HG02610 (cell line): ENCODE data around the gene OR2W3.
A peak's percentile ranks its signal among the peaks of the same experiment; 100 is the strongest.

Experiments
- ATAC-seq: cut with Tn5 transposase; IDR thresholded peaks from one replicate; pipeline ENCODE4 v1.9.1; 2021; ENCODE audit warnings: mild to moderate bottlenecking, moderate library complexity; ENCODE audit not compliant: unreplicated experiment

OR2W3 gene

DNA sequence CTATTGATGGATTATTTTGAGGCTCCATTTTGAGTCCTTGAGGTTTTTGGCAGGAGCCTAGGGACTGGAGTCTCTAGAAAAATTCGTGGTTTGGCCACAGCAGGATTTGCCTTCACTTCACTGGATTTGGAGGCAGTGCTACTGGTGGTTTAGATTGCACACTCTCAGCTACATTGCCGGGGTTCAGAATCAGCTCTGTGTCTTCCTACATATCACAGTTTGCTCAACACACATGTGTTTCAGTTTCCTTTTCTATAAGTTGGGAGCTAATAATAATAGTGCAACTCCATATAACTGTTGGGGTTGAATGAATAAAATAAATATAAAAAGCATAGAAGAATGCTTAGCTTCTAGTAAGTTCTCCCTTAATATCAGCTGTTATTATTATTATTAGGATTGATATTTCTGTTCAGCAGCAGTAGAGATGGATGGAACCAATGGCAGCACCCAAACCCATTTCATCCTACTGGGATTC lies at the start of gene OR2W3:
OR2W3 (plus strand) TSS at position 425 of the 475 bp plus-strand sequence; CDS start at position 425, 0 bp downstream.
- ATAC-seq = no peak

GRCh38 chr1:247845693-247846017 lies 49.7 kb upstream of the OR2W3 start:
- ATAC-seq = no peak

DNA sequence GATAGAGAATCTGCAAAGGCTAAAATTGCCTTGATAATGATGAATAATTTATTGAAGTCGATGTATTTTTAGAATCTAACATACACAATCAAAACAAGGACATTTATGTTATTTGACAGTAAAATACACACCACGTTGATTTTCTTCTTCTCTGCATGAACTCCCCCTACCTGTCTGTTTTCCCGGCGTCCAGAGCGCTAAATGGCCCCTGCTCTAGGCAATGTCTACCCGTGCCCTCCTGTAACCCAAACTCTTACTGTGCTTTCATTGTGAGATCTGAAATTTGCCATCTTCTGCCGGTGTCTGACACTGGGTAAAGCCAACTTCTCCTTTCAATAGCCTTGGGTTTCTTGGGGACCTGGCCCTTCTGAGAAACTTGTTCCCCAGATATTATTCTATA lies 47.0 kb upstream of the OR2W3 start:
- ATAC-seq = no peak

DNA sequence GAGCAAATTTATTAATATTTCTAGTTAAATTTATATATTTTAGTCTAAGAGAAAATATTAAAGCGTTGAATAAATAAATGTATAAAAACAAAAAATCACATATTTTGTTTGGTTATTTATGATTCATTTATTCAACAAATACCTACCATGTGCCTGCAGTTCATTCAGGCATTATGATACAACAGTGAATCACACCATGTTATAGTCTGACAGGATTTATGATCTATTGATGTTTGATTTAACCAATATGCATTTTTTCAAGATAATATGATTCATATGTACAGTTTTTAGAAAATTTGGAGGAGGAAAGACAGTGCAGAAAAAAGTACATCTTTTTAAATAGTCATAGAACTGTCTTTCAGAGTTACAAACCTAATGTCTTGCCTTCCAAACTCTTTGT lies 45.8 kb upstream of the OR2W3 start:
- ATAC-seq = no peak

- ATAC-seq = no peak
Measured at GRCh38 chr1:247854899-247855545, 40.4 kb upstream of the OR2W3 start.

DNA sequence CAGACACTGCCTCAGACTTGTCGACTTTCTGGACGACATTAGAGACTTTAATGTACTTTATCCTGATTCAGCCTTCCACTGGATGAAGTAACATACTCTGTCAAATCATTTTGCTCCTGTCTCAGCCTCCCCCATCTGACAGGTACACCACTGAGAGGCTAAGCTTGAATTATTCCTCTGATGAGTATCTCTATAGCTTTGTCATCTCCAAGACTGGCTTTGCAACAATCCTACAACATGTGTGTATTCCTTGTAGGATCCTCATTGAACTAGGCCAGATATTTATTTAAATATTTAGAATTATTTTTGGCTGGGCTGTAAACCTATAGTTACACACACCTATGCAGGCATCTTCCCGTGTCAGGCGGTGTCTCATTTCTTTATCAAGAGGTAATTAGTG lies 39.5 kb upstream of the OR2W3 start:
- ATAC-seq = no peak

DNA sequence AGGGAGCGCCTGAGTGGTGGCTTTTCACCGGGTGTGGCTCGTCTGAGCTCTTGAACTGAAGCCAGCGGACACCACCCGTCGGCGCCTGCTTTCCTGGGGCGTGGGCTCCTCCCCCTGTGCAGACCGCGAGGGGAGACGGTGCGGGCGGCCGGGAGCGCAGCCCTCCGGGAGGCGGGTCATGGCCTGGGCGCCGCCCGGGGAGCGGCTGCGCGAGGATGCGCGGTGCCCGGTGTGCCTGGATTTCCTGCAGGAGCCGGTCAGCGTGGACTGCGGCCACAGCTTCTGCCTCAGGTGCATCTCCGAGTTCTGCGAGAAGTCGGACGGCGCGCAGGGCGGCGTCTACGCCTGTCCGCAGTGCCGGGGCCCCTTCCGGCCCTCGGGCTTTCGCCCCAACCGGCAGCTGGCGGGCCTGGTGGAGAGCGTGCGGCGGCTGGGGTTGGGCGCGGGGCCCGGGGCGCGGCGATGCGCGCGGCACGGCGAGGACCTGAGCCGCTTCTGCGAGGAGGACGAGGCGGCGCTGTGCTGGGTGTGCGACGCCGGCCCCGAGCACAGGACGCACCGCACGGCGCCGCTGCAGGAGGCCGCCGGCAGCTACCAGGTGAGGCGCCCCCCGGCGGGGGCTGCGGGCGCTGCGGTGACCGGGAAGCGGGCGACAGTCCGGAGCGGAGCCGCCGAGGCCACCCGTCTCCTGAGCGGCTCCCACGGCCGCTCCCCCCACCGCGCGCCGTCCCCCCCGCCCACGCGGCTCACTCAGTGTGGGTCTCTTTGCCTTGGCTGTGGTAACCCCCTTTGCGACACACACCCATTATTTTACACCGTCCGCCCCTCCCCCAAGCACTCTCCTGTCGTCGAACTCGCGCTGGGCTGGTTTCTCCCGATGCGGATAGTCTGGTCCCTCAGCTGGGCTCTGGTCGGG lies 38.1 kb upstream of the OR2W3 start, which contains the start of gene TRIM58:
TRIM58 (plus strand) TSS at position 119 of the 916 bp plus-strand sequence; CDS start at position 179, 60 bp downstream.
- peak; percentile 38 for ATAC-seq

GRCh38 chr1:247857985-247858619 lies 37.3 kb upstream of the OR2W3 start:
- ATAC-seq = peak; percentile 14

DNA sequence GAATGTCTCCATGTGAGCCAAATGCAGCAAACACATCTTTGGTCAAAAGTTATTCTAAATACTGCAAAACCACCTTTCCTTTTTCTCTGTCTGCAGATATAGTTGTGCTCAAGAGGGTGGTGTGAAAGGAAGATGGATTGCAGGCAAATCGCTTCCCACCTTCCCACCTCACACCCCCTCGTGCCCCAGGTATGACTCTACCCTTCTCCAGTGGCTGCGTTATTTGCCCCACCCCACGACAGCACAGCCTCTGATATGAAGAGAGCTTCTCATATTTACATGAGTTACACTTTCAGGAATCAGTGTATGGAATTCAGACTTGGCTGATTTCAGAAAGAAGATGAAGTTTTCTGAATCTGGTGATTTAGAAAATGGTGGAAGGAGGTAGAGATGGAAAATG lies 32.6 kb upstream of the OR2W3 start:
- no peak for ATAC-seq

GRCh38 chr1:247864644-247865043 lies 30.7 kb upstream of the OR2W3 start:
- ATAC-seq = no peak

DNA sequence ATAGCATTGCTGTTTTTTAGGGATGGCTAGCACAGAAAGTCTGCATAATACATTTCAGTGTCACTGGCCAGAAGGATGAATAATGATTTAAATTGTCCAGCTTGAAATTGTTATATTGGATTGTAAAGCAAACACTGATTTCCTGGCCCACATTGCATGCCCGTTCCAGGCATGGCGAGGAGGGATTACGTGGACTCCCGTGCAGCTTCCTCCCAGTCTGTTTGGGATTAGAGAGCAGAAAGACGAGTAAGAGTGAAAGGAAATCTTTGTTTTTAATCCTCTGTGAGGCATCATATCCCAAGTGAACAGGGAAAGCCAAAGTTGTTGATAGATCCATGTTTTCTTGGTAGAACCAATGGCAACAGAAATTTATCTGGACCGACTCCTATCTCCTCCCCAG lies 30.0 kb upstream of the OR2W3 start:
- no peak for ATAC-seq

DNA sequence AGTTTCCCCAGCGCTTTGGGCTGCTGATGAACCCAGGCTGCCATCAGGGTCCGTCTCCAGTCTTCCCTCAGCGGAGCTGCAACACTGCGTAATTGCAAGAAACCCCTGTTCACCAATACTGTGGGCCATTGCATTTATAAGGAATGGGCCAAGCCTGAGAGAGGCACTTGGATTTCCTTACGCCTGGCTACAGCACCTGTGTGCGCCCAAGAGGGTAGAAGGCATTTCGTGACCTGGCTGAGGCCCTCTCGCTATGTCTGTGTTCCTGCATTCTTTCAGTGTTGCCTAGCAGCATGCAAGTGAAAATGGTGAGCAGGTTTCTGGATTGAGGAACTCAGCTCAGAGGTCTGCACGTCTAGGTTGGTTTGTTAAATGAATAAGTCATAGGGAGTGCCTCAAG lies 12.0 kb upstream of the OR2W3 start:
- no peak for ATAC-seq

DNA sequence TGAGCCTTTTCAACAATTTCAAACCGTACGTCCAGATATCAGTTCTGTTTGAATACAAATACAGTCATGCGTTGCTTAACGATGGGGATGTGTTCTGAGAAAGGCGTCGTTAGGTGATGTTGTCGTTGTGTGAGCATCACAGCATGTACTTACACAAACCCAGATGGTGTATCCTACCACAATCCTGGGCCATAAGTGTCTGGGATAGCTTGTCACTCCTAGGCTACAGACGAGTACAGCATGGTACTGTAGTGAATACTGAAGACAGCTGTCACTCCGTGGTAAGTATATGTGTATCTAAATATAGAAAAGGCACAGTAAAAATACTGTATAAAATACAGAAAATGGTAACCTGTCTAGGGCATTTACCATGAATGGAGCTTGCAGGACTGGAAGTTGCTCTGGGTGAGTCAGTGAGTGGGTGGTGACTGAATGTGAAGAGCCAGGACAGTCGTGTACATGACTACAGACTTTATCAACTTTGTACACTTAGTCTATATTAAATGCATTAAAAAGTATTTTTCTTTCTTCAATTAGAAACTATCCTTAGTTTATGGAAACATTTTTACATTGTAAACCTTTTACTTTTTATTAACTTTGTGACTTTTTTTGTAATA lies 10.5 kb upstream of the OR2W3 start:
- ATAC-seq = no peak

- no peak for ATAC-seq
Measured at GRCh38 chr1:247895976-247896375, 589 bp downstream of the OR2W3 start.

DNA sequence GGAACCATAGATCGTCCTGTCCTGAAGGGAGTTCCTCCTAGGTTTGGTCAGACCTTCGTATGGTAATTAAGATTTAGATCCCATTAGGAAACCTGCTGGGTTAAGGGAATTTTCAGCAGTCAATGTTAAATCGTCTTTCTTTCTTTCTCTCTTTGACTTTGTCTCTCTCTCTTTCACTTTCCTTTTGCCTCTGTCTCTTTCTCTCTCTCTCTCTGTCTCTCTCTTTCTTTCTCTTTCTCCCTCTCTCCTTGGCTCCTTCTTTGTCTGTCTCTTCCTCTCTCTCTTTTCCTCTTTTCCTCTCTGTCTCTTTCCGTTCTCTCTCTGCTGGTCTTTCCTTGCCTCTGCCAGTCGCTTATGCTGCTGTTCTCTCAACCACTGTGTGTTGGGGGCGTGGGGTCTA lies 8.7 kb downstream of the OR2W3 start:
- no peak for ATAC-seq

GRCh38 chr1:247905181-247905580 lies 9.8 kb downstream of the OR2W3 start:
- no peak for ATAC-seq

DNA sequence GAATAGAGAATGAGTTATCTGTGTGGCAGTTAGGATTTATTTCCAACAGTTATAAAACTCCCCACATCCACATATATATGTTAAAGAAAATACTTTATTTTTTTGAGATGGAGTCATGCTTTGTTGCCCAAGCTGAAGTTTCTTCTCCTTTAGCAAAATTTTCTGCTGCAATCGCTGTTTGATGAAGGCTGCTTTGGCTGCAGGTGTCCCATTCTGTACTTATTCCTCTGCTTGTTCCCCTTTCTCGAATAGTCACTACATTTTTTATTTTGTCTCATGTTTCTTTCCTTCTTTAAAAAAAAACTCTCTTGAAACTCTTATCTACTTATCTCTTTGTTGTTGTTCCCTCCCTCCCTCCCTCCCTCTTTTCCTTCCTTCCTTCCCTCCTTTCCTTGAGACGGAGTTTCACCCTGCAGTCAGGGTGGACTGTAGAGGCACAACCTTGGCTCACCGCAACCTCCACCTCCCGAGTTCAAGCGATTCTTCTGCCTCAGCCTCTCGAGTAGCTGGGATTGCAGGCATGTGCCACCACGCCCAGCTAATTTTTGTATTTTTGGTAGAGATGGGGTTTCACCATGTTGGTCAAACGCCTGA lies 10.6 kb downstream of the OR2W3 start:
- ATAC-seq = no peak

DNA sequence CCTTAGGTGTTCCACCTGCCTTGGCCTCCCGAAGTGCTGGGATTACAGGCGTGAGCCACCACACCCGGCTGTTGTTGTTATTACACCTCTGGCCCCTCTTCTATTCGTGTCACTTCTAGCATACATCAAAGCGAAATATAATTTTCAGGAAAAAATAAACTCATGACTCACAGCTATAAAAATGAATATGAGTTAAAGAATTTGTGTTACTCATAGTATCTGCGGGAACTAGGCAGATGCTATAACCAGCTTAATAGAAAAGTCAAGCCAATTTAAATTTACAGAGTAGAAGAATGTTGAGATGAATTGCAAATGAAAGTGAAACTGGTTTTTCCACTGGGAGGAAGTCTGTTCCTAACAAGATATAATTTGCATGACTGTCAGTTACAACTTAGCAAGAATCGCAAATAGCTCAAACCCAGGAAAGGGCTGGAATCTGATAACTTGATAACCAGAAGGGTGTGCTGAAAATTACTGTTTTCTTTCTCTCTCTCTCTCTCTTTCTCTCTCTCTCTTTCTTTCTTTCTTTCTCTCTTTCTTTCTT lies 11.2 kb downstream of the OR2W3 start:
- no peak for ATAC-seq

DNA sequence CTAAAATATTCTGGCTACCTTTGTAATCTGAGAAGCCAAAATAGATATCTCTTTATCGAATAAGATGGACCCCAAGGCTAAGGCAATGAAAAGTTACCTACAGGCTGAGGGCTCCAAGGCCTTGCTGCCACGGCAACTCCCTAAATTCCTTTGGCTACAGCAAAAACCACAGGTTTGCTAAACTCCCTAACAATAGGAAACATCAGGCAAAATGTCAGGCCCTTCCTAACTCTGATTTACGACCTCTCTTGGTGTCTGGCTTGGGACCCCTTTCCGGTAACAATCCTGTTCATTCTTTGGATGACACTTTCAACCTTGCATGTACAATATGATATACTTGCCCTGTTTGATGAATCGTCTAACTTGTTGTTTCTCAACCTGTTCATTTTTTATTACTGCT lies 13.4 kb downstream of the OR2W3 start:
- no peak for ATAC-seq

DNA sequence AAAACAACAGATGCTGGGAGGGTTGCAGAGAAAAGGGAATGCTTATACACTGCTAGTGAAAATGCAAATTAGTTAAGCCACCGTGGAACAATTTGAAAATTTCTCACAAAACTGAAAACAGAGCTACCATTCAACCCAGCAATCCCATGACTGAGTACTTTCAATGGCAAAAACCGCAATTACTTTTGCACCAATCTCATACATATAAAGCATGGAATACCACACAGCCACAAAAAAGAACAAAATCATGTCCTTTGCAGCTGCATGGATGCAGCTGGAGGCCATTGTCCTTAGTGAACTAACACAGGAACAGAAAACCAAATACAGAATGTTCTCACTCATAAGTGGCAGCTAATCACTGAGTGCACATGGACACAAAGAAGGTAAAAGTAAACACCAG lies 18.4 kb downstream of the OR2W3 start:
- ATAC-seq = no peak
